HG03342 (cell line): ENCODE data around the gene SEZ6L.

Experiments
- ATAC-seq: cut with Tn5 transposase; IDR thresholded peaks from one replicate; pipeline ENCODE4 v1.9.1; 2021; ENCODE audit warnings: mild to moderate bottlenecking, moderate library complexity; ENCODE audit not compliant: unreplicated experiment

The SEZ6L gene

DNA sequence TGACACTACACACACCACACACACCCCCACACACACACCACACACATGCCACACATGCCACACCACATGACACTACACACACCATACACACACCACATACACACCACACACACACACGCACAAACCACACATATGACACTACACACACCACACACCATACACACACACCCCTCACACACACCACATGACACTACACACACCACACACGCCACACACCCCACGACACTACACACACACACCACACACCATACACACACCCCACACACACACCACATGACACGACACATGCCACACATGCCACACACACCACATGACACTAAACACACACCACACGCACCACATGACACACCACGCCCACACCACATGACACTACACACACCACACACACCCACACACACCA, 158.0 kb downstream of the SEZ6L start:
- no peak for ATAC-seq

GRCh38 chr22:26328221-26328620, 159.0 kb downstream of the SEZ6L start:
- ATAC-seq, result no peak

DNA sequence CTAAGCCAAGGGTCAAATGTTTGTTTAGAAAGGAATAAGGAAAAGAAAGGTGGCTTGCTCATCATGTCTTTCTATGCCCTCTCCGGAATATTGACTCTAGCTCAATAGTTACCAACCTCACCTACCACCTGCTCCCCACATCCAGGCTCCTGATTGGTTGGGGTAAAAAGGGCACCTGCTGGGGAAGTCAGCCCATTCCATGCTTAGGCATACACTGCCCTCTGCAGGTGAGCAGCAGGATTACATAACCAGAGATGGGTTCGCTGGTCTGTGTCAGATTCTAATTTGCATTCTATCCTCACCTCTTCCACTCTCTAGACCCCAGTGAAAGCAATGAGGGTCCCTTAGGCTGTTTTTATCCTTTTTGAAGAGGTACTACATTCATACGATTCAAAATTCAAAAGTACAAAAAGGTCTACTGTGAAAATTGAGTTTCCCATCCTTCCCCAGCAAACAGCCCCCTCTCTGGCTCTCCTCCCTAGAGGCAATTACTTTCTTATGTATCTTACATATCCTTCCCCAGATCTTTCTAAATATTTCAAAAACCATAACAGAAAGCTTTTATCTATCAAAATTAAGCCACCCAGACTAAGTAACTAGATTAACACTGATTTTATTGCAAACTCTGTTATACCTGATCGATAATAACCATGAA, 161.8 kb downstream of the SEZ6L start:
- ATAC-seq, result no peak

GRCh38 chr22:26333088-26333800, 164.0 kb downstream of the SEZ6L start:
- ATAC-seq, result no peak

DNA sequence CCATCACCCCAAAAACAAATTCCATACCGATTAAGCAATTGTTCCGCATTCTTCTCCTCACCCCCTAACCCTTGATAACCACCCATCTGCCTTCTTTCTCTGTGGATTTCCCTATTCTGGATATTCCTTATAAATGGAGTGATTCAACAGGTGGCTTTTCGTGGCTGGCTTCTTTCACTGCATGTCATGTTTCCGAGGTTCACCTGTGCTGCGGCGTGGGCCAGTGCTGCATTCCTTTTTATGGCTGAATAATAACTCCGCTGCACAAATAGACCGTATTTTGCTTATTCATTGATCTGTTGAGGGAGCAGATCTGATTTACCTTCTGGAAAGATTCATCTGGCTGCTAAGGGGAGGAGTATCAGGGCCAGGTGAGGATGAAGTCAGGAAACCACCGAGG, 165.0 kb downstream of the SEZ6L start:
- ATAC-seq, result no peak

DNA sequence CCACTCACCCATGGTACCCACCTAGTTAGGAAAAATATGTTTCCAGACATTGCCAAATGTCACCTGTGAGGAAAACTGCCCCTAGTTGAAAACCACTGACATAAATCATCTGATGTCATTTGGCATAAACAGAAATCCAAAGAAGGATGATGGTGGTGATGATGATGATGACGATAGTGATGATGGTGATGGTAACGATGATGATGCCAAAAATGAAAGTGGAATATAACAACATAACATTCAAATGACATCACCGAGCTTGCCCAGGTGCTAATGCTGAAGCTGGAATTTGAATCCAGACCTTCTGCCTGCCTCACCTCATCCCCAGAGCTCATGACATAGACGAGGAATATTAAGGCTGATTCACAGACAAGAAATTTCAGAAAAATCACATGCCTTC, 167.5 kb downstream of the SEZ6L start:
- ATAC-seq, result no peak

GRCh38 chr22:26339755-26340154, 170.5 kb downstream of the SEZ6L start:
- ATAC-seq, result no peak

DNA sequence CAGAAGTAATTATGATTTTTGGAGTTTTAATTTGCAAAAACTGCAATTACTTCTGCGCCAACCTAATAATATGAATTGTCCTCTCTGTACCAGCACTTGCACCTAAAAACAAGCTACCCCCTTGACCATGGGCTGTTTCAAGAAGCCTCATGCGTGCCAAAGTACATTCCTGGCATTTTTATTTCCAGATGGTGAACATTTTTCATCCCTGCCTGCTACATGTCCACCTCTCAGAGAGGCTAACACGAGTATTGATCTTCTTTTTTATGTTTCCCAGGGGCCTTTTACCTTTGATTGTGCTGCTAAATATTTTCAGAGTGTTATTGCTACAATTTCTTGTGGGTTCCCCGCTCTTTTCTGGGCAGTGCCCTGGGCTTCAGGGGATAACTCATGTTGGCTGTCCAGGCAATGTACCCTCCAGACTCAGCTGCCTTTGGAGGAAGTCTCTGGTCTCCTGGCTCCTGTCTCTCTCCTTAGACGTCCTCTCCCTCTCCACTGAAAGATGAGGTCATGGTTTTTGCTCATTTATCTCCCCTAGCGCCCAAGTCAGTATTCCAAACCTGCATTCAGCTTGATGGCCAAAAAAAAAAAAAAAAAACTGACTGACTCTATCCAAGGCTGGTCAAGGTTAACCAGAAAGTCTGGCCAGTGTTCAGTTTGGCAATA, 173.6 kb downstream of the SEZ6L start:
- ATAC-seq, result no peak

GRCh38 chr22:26345496-26345895, 176.2 kb downstream of the SEZ6L start:
- no peak for ATAC-seq

- no peak for ATAC-seq
Measured at GRCh38 chr22:26348810-26349526, 179.7 kb downstream of the SEZ6L start.

- no peak for ATAC-seq
Measured at GRCh38 chr22:26354707-26355106, 185.4 kb downstream of the SEZ6L start.

GRCh38 chr22:26357281-26357680, 188.0 kb downstream of the SEZ6L start:
- ATAC-seq, result no peak

DNA sequence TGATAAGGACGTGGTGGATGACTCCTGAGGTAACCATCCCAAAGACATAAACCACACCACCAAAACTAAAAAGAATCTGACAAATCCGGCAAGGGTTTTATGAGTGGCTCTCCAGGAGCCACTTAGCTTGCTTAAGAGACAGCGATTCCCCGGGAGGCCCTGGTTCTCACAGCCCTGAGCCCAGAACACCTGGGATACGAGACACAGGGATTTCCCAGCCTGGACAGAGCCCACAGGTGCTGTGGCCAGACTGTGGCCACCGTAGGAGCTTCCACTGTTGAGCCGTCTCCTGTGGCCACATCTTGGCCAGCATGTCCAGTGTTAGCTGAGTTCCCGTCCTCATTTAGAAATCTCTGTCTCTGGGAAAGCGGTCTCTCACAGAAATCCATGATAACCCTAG, 188.6 kb downstream of the SEZ6L start:
- no peak for ATAC-seq

DNA sequence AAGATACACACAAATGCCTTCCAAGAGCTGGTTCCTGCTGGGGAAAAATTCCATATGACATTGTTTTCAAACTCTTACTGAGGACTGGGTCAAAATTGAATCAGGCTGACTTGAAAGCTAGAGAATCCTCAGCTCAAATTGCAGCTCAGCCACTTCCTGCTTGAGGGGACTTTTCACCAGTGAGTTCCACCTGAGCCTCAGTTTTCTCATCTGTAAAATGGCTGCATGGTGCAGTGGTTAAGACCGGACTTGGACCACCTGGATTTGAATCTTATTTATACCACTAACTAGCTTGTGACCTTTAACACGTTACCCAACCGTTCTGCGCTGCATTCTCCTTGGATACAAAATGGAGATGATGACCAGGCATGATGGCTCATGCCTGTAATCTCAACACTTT, 189.9 kb downstream of the SEZ6L start:
- ATAC-seq, result no peak

GRCh38 chr22:26360169-26360885, 191.1 kb downstream of the SEZ6L start:
- no peak for ATAC-seq

- ATAC-seq, result no peak
Measured at GRCh38 chr22:26362471-26362870, 193.2 kb downstream of the SEZ6L start.

DNA sequence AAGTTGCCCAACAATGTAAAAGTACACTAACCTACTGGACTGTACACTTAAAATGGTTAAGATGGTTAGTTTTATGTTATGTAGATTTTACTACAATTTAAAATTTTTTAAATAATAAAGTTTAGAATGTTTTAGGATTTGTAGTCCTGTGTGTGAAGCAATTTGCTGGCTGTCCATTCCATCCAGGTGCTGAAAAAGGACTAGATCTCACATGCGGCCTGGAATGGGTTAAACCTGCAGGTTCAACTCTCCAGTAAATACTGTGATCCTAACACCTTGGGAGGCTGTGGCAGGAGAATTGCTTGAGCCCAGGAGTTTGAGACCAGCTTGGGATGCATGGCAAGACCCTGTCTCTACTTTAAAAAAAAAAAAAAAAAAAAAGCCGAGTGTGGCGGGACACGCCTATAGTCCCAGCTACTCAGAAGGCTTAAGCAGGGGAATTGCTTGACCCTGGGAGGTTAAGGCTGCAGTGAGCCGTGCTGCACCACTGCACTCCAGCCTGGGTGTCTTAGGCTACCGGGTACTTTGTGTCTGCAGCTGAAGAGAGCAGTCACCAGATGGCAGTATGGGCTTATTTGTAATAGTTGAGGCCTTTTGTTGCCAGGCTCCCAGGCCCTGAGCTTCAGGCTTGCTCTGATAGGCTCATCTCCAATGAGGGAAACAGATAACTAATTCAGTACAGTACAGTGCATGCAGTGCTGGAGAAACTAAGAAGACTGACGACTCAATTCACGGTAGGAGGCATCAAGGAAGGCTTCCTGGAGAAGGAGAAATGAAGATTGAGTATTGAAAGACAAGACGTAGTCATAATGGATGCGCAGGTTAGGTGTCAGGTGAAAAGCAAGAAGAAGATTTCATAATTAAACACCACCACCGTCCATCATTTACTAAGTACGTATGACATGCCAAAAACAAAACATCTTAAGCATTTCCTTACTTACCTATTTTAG, 195.1 kb downstream of the SEZ6L start:
- no peak for ATAC-seq

DNA sequence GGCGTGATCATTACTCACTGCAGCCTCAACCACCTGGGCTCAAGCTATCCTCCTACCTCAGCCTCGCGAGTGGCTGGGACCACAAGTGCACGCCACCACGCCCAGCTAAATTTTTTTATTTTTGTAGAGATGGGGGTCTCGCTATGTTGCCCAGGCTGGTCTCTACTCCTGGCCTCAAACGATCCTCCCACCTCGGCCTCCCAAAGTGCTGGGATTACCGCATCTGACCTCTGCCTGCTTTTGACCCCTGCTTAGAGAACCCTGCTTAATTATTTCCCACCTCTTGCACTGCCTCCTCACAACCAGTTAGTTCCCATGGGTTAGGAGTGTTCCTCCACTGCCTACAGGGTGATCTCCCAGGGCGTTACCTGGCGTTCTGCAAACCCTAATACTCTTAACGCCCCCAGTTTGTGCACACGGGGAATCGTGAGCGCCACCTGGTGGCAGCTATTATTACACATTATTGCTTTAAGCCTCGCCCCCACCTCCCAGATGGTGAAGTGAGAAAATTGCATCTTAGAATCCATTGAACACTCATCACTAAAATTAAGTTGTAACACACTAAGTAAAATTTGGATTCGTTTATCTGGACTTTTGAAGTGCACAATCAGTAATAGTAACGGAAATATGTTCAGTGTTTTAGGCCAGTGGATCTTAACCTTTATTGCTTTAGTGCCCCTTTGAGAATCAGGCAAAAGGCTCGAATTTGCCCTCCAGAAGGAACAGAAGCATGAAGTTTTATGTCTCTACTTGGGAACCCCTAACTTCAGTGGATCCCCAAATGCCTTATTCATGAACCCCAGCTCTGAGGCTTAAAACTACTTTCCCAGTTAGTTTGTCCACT, 198.4 kb downstream of the SEZ6L start:
- ATAC-seq, result no peak

DNA sequence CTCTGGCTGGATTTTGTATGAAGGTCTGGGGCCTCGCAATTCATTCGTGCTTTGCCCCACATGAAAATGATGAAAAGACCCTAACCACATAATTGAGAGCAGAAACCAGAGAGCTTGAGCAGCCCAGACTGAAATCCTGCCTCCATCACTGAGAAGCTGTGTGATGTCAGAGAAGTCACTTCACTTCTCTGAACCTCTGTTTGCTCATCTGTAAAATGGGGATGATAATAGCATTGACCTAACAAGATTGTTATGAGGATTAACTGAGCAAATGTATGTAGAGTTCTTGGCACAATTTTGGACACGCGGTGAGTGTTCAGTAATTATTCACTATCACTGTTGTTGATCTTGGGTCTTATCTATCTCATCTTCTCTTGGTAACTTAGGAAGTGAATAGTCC, 203.6 kb downstream of the SEZ6L start:
- ATAC-seq, result no peak
